GM10266 (cell line): ENCODE measurements around the gene NUFIP2.

ENCODE experiments used
- DNase-seq: peaks from one replicate; pipeline ENCODE4 v3.0.0; 2012; ENCODE audit errors: extremely low spot score
- TF ChIP-seq, protein P1 (sequence below): IDR thresholded peaks from 2 replicates; pipeline ENCODE4 v1.5.1; 2012; ENCODE audit warnings: mild to moderate bottlenecking, low read depth; ENCODE audit not compliant: control insufficient read depth, insufficient read depth; ENCODE audit errors: missing control alignments

The NUFIP2 gene

DNA sequence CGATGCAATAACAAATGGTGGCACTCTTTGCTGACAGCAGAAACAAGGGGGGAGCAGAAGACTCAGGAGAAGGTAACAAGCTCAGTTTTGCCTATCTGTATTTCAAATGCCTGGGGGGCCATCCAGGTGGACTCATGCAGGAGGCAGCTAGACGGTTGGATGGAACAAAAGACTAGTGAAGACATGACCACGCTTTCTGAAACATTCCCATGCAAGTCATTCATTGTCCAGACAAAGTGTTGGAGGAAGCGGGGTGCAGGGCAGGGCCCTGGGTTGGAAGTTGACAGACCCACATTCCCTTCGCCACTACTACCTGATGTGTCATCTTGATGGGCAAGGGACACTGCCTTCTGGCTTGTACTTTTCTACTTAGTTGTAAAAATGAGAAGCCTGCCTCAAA, 77.1 kb downstream of the NUFIP2 start:
- no peak for DNase-seq
- TF ChIP-seq, protein P1, sequence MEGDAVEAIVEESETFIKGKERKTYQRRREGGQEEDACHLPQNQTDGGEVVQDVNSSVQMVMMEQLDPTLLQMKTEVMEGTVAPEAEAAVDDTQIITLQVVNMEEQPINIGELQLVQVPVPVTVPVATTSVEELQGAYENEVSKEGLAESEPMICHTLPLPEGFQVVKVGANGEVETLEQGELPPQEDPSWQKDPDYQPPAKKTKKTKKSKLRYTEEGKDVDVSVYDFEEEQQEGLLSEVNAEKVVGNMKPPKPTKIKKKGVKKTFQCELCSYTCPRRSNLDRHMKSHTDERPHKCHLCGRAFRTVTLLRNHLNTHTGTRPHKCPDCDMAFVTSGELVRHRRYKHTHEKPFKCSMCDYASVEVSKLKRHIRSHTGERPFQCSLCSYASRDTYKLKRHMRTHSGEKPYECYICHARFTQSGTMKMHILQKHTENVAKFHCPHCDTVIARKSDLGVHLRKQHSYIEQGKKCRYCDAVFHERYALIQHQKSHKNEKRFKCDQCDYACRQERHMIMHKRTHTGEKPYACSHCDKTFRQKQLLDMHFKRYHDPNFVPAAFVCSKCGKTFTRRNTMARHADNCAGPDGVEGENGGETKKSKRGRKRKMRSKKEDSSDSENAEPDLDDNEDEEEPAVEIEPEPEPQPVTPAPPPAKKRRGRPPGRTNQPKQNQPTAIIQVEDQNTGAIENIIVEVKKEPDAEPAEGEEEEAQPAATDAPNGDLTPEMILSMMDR: no peak

DNA sequence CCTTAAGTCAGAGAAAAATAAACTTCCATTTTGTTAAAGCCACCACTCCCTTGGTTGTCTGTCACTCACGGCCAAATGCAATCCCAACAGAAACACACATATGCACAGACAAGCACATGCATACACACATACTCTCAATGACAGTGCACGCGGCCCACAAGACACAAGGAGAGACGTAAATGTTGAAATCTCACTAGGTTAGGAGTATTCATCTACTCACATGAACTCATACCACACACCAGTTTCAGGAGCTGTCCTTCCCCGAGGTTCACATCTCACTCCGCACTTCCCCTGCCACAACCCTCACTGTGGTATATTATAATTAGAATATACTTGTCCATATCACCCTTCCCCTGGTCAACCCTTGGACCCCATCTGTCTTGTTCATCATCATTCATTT, 77.8 kb downstream of the NUFIP2 start:
- DNase-seq: no peak
- TF ChIP-seq, protein P1: no peak

DNA sequence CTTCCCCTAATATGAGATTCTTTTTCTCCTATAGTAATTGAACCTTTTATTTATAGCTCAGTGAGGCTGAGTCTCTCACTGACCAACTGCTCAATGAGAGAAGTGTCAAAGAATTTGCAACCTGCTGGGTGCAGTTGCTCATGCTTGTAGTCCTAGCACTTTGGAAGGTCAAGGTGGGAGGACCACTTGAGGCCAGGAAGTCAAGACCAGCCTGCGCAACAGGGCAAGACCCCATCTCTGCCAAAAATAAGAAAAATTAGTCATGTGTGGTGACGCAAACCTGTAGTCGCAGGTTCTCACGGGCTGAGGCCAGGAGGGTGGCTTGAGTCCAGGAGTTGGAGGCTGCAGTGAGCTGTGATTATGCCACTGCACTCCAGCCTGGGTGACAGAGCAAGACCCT, 78.2 kb downstream of the NUFIP2 start:
- DNase-seq: no peak
- TF ChIP-seq, protein P1: no peak

GRCh38 chr17:29215174-29215573, 78.8 kb downstream of the NUFIP2 start:
- TF ChIP-seq, protein P1: no peak
- DNase-seq: no peak

- DNase-seq: no peak
- TF ChIP-seq, protein P1: no peak
Measured at GRCh38 chr17:29214215-29215146, 79.5 kb downstream of the NUFIP2 start.

DNA sequence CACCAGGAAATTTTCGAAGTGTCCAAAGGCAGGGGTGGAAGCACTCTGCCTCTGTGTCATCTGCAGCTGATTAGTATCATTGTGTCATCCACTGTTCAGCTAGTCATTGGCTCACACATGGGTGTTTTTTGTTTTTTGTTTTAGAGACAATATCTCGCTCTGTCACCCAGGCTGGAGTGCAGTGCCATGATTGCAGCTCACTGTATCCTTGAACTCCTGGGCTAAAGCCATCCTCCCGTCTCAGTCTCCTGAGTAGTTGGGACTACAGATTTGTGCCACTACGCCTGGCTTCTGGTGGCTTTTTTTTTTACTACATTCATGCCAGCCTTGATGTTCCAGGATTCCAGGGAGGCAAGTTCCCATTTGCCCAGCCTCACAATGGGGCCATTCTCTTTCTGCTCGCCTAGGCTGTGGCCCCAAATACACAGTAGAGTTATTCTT, 81.2 kb downstream of the NUFIP2 start:
- DNase-seq: no peak
- TF ChIP-seq, protein P1: no peak

DNA sequence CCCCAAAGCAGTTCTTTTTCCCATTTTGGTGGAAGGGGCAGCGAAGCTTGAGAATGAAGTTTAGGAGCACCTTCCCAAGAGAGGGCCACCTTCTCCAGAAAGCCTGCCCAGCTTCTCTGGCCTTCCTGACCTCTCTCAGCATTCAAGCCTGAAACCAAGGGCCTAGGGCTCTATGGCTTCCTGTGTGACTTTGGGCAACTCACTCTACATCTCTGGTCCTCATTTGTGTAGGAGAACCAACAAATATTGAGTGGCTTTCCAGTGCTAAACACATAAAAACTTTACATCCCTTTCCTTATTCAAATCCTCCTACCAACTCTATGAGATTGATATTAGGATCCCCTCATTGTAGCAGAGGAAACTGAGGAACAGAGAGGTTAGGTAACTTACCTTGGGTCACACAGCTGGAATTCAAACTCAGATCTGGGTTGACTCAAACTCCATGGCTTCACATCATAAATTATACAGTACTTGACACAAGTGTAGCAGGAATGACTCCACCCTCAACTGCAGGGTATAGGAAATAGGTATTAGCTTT, 81.8 kb downstream of the NUFIP2 start:
- TF ChIP-seq, protein P1: no peak
- DNase-seq: no peak
